HEK293 (cell line): ENCODE results near the gene TMEM126B.
A peak's percentile ranks its signal among the peaks of the same experiment; 100 is the strongest.

ENCODE experiments used
- BCL11A ChIP-seq: fragments of 450-650 bp; formaldehyde crosslinking; IDR thresholded peaks from 2 replicates; pipeline ENCODE4 v1.5.1; 2016; ENCODE audit warnings: low read depth, missing biosample characterization, missing genetic modification characterization
- GLI2 ChIP-seq: fragments of 450-650 bp; formaldehyde crosslinking; IDR thresholded peaks from 2 replicates; pipeline ENCODE4; 2017; ENCODE audit warnings: missing biosample characterization, missing genetic modification characterization, low read depth, borderline replicate concordance
- KLF1 ChIP-seq: fragments of 450-650 bp; formaldehyde crosslinking; IDR thresholded peaks from 2 replicates; pipeline ENCODE4 v1.5.1; 2016; ENCODE audit warnings: missing biosample characterization, missing genetic modification characterization
- MYNN ChIP-seq: fragments of 450-650 bp; formaldehyde crosslinking; IDR thresholded peaks from 2 replicates; pipeline ENCODE4 v1.5.1; 2016; ENCODE audit warnings: missing biosample characterization, missing genetic modification characterization, borderline replicate concordance
- PRDM2 ChIP-seq: fragments of 450-650 bp; formaldehyde crosslinking; IDR thresholded peaks from 2 replicates; pipeline ENCODE4 v1.5.1; 2016; ENCODE audit warnings: missing biosample characterization, missing genetic modification characterization, borderline replicate concordance
- SCRT1 ChIP-seq: fragments of 450-650 bp; formaldehyde crosslinking; IDR thresholded peaks from 2 replicates; pipeline ENCODE4 v1.5.1; 2016; ENCODE audit warnings: missing biosample characterization, missing genetic modification characterization, borderline replicate concordance
- SP2 ChIP-seq: fragments of 450-650 bp; formaldehyde crosslinking; IDR thresholded peaks from 2 replicates; pipeline ENCODE4 v1.5.1; 2016; ENCODE audit warnings: missing biosample characterization, missing genetic modification characterization
- ZBTB11 ChIP-seq: fragments of 450-650 bp; formaldehyde crosslinking; conservative IDR thresholded peaks from 2 replicates; pipeline ENCODE4 v1.5.1; 2016; ENCODE audit warnings: low read depth, missing biosample characterization, missing genetic modification characterization
- ZFP41 ChIP-seq: fragments of 450-650 bp; formaldehyde crosslinking; IDR thresholded peaks from 2 replicates; pipeline ENCODE4 v1.5.1; 2016; ENCODE audit warnings: missing biosample characterization, missing genetic modification characterization, borderline replicate concordance
- ZNF155 ChIP-seq: fragments of 450-650 bp; formaldehyde crosslinking; IDR thresholded peaks from 2 replicates; pipeline ENCODE4 v1.5.1; 2016; ENCODE audit warnings: missing biosample characterization, missing genetic modification characterization
- ZNF23 ChIP-seq: fragments of 450-650 bp; formaldehyde crosslinking; IDR thresholded peaks from 2 replicates; pipeline ENCODE4 v1.5.1; 2016; ENCODE audit warnings: missing biosample characterization, missing genetic modification characterization, borderline replicate concordance
- ZNF248 ChIP-seq: fragments of 450-650 bp; formaldehyde crosslinking; IDR thresholded peaks from 2 replicates; pipeline ENCODE4 v1.5.1; 2017; ENCODE audit warnings: missing biosample characterization, missing genetic modification characterization
- ZNF302 ChIP-seq: fragments of 450-650 bp; formaldehyde crosslinking; IDR thresholded peaks from 2 replicates; pipeline ENCODE4 v1.5.1; 2016; ENCODE audit warnings: missing biosample characterization, missing genetic modification characterization, low read depth
- ZNF311 ChIP-seq: fragments of 450-650 bp; formaldehyde crosslinking; IDR thresholded peaks from 2 replicates; pipeline ENCODE4 v1.5.1; 2017; ENCODE audit warnings: missing biosample characterization, missing genetic modification characterization, borderline replicate concordance
- ZNF335 ChIP-seq: fragments of 450-650 bp; formaldehyde crosslinking; conservative IDR thresholded peaks from 2 replicates; pipeline ENCODE4 v1.5.1; 2016; ENCODE audit warnings: missing biosample characterization, missing genetic modification characterization
- ZNF488 ChIP-seq: fragments of 450-650 bp; formaldehyde crosslinking; IDR thresholded peaks from 2 replicates; pipeline ENCODE4 v1.5.1; 2016; ENCODE audit warnings: missing biosample characterization, missing genetic modification characterization
- ZNF571 ChIP-seq: fragments of 450-650 bp; formaldehyde crosslinking; IDR thresholded peaks from 2 replicates; pipeline ENCODE4 v1.5.0; 2017; ENCODE audit warnings: missing biosample characterization, missing genetic modification characterization
- ZNF629 ChIP-seq: fragments of 450-650 bp; formaldehyde crosslinking; IDR thresholded peaks from 2 replicates; pipeline ENCODE4 v1.5.1; 2017; ENCODE audit warnings: missing biosample characterization, missing genetic modification characterization
- ZNF701 ChIP-seq: fragments of 450-650 bp; formaldehyde crosslinking; IDR thresholded peaks from 2 replicates; pipeline ENCODE4 v1.5.1; 2016; ENCODE audit warnings: missing biosample characterization, missing genetic modification characterization
- ZNF707 ChIP-seq: fragments of 450-650 bp; formaldehyde crosslinking; IDR thresholded peaks from 2 replicates; pipeline ENCODE4 v1.5.1; 2016; ENCODE audit warnings: missing biosample characterization, missing genetic modification characterization
- ZNF747 ChIP-seq: fragments of 450-650 bp; formaldehyde crosslinking; IDR thresholded peaks from 2 replicates; pipeline ENCODE4 v1.5.1; 2016; ENCODE audit warnings: missing biosample characterization, missing genetic modification characterization
- ZXDB ChIP-seq: fragments of 450-650 bp; formaldehyde crosslinking; IDR thresholded peaks from 2 replicates; pipeline ENCODE4 v1.5.1; 2016; ENCODE audit warnings: missing biosample characterization, missing genetic modification characterization
- TF ChIP-seq, protein P1 (sequence below): fragments of 450-650 bp; formaldehyde crosslinking; IDR thresholded peaks from 2 replicates; pipeline ENCODE4 v1.5.1; 2017; ENCODE audit warnings: missing biosample characterization, missing genetic modification characterization
- TF ChIP-seq, protein P2 (sequence below): fragments of 450-650 bp; formaldehyde crosslinking; IDR thresholded peaks from 2 replicates; pipeline ENCODE4 v1.5.1; 2016; ENCODE audit warnings: missing biosample characterization, missing genetic modification characterization, borderline replicate concordance
- TF ChIP-seq, protein P3 (sequence below): fragments of 450-650 bp; formaldehyde crosslinking; IDR thresholded peaks from 2 replicates; pipeline ENCODE4 v1.5.1; 2016; ENCODE audit warnings: missing biosample characterization, missing genetic modification characterization

The TMEM126B gene

DNA sequence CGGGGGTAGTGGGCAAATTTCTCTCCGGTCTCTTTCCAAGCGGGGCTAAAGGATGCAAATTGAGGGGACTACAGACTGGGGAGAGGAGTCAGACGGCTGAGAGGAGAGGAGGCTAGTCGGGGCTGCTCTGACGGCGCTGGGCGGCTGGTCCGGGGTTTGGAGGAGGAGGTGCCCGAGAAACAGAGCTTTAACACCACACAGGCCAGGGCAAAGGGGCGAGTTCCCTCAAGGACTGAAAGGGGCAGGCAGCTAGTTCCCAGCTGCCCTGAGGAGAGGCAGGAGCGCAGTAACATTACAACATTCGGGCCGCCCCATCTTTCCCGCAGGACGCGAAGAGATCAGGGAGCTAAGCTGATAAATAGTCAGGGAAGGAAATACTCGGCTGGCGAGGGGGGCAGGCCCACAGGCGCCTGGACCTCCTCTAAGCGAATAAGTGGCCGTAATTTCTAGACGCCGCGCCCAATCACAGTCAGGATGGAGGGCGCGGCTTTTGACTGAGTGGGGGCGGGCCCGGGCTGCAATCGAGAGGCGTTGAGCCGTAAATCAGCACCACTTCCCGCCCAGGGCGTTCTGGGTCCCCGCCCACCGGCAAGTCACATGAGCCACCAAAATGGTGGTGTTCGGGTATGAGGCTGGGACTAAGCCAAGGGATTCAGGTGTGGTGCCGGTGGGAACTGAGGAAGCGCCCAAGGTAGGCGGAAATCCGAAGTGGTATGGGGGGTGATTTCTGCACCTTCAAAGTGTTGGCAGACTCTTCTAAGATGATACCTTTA, at the start of gene TMEM126B (continued):
- TF ChIP-seq PRDM2 (tag by site-specific recombination) (no peak), ZNF629 (tag by site-specific recombination) (peak; percentile 13; the same call in 1 of the 2 replicates), ZXDB (tag by site-specific recombination) (peak; percentile 38; the same call in 1 of the 2 replicates), ZNF311 (tag by site-specific recombination) (no peak), ZNF23 (tag by site-specific recombination) (no peak), ZNF335 (tag by site-specific recombination) (peak; percentile 54), ZNF747 (tag by site-specific recombination) (no peak), ZFP41 (tag by site-specific recombination) (no peak), ZNF488 (tag by site-specific recombination) (no peak), ZNF701 (tag by site-specific recombination) (no peak), ZNF571 (no peak), ZNF707 (tag by site-specific recombination) (no peak), ZNF155 (tag by site-specific recombination) (no peak), ZNF248 (tag by site-specific recombination) (no peak), GLI2 (no peak), ZNF302 (tag by site-specific recombination) (no peak), BCL11A (no peak), MYNN (no peak), SP2 (peak; percentile 91), ZBTB11 (tag by site-specific recombination) (no peak), KLF1 (peak; percentile 91), SCRT1 (tag by site-specific recombination) (no peak)
- TF ChIP-seq, protein P1, sequence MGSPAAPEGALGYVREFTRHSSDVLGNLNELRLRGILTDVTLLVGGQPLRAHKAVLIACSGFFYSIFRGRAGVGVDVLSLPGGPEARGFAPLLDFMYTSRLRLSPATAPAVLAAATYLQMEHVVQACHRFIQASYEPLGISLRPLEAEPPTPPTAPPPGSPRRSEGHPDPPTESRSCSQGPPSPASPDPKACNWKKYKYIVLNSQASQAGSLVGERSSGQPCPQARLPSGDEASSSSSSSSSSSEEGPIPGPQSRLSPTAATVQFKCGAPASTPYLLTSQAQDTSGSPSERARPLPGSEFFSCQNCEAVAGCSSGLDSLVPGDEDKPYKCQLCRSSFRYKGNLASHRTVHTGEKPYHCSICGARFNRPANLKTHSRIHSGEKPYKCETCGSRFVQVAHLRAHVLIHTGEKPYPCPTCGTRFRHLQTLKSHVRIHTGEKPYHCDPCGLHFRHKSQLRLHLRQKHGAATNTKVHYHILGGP (tag by site-specific recombination), result no peak
- TF ChIP-seq, protein P2, sequence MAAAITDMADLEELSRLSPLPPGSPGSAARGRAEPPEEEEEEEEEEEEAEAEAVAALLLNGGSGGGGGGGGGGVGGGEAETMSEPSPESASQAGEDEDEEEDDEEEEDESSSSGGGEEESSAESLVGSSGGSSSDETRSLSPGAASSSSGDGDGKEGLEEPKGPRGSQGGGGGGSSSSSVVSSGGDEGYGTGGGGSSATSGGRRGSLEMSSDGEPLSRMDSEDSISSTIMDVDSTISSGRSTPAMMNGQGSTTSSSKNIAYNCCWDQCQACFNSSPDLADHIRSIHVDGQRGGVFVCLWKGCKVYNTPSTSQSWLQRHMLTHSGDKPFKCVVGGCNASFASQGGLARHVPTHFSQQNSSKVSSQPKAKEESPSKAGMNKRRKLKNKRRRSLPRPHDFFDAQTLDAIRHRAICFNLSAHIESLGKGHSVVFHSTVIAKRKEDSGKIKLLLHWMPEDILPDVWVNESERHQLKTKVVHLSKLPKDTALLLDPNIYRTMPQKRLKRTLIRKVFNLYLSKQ (tag by site-specific recombination), result no peak
- TF ChIP-seq, protein P3, sequence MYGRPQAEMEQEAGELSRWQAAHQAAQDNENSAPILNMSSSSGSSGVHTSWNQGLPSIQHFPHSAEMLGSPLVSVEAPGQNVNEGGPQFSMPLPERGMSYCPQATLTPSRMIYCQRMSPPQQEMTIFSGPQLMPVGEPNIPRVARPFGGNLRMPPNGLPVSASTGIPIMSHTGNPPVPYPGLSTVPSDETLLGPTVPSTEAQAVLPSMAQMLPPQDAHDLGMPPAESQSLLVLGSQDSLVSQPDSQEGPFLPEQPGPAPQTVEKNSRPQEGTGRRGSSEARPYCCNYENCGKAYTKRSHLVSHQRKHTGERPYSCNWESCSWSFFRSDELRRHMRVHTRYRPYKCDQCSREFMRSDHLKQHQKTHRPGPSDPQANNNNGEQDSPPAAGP (tag by site-specific recombination), result no peak
